Osteoblast (primary cell): ENCODE data around the gene PELI1. TPM values are rescaled to one million over a fixed set of nuclear protein-coding genes. Genes with fewer than 3 reads are reported as not detected.
A peak's percentile ranks its signal among the peaks of the same experiment; 100 is the strongest.

ENCODE experiments used
- DNase-seq: peaks from one replicate; pipeline ENCODE4 v3.0.0; 2011; ENCODE audit warnings: low spot score, mixed read lengths; ENCODE audit not compliant: insufficient read length; ENCODE audit errors: missing footprints
- H2AFZ ChIP-seq: 2 replicates; pipeline ENCODE4 v1.6.0; 2011; ENCODE audit warnings: mild to moderate bottlenecking, low read length
- H3K27ac ChIP-seq: 2 replicates; pipeline ENCODE4 v1.5.1; 2011; ENCODE audit warnings: mild to moderate bottlenecking, low read depth, low read length, moderate library complexity
- H3K27me3 ChIP-seq: 2 replicates; pipeline ENCODE4 v1.6.0; 2012; ENCODE audit warnings: mild to moderate bottlenecking, control low read depth, inconsistent platforms, low read length, moderate library complexity; ENCODE audit not compliant: insufficient read depth
- H3K36me3 ChIP-seq: 2 replicates; pipeline ENCODE4 v1.5.1; 2011; ENCODE audit warnings: mild to moderate bottlenecking, low read length, control low read depth, moderate library complexity; ENCODE audit not compliant: insufficient read depth
- H3K4me1 ChIP-seq: 2 replicates; pipeline ENCODE4 v1.5.1; 2011; ENCODE audit warnings: mild to moderate bottlenecking, low read length, control low read depth, moderate library complexity; ENCODE audit not compliant: insufficient read depth
- H3K4me2 ChIP-seq: 2 replicates; pipeline ENCODE4 v1.6.0; 2011; ENCODE audit warnings: mild to moderate bottlenecking, low read length; ENCODE audit not compliant: insufficient read depth
- H3K4me3 ChIP-seq: fragments of 200-600 bp; sonication (generic); 3 replicates; pipeline ENCODE4 v1.5.1; 2012; ENCODE audit warnings: mild to moderate bottlenecking, low read length, inconsistent platforms; ENCODE audit not compliant: insufficient read depth
- H3K79me2 ChIP-seq: 2 replicates; pipeline ENCODE4 v1.6.0; 2012; ENCODE audit warnings: mild to moderate bottlenecking, low read length, control low read depth, inconsistent platforms; ENCODE audit not compliant: insufficient read depth
- H3K9me3 ChIP-seq: 2 replicates; pipeline ENCODE4 v1.5.1; 2011; ENCODE audit warnings: low read depth, low read length, control low read depth
- H4K20me1 ChIP-seq: 2 replicates; pipeline ENCODE4 v1.6.0; 2012; ENCODE audit warnings: mild to moderate bottlenecking, low read length, control low read depth; ENCODE audit not compliant: insufficient read depth
- CTCF ChIP-seq: IDR thresholded peaks from 2 replicates; pipeline ENCODE4 v1.5.1; 2011; ENCODE audit warnings: mild to moderate bottlenecking, low read depth, low read length, moderate library complexity; ENCODE audit errors: extremely low read depth
- total RNA-seq: library from RNA; depleted of rRNA; stranded (reverse); fragments of >200 nt; gene quantifications from 2 replicates; pipeline ENCODE4 v1.2.3, GENCODE V29; 2012

Gene PELI1, protein sequence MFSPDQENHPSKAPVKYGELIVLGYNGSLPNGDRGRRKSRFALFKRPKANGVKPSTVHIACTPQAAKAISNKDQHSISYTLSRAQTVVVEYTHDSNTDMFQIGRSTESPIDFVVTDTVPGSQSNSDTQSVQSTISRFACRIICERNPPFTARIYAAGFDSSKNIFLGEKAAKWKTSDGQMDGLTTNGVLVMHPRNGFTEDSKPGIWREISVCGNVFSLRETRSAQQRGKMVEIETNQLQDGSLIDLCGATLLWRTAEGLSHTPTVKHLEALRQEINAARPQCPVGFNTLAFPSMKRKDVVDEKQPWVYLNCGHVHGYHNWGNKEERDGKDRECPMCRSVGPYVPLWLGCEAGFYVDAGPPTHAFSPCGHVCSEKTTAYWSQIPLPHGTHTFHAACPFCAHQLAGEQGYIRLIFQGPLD
- 5.1 and 5.6 TPM in 2 replicates for total RNA-seq

DNA sequence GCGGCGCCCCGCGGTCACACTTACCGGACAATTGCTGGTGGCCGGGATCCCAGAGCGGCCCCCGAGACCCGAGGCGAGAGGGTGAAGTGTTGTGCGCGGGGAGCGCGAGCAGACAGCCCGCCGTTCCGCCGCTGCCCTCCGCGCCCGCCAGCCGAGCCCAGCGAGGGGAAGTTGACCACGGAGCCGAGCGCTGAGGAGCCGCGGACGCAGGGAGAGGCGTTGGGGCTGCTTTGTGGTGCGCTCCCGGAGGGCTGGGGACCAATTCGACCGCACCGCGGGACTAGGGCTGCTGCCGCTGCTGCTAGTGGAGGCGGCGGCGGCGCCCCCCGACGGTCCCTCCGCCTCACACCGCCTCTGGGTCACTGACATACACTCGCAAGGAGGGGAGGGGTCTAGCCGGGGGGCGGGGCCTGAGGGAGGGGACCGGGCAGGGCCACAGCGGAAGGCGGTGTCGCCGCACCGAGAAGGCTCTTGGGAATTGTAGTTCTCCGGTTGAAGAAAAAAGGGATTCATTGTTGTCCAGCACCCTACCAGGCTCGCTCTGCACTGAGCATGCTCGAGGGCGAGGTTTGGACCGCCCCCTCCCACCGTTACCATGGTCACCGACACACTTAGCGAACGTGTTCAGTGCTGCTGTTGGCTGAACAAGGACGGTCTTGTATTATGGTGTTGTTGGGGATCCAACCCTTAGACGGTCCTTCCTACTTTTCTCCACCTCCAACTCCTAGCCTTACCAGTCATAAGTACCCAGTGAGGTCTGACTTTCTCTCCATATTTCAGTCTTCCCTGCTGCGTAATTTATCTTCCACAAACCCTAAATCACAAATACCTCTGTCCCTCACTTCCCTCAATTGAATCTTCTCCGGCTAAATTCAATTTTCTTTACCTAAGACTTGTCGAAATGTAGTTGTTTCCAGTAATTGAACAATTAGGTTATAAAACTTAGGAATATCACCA lies at the start of gene PELI1:
Gene PELI1 (minus strand): TSS at position 364 of the 957 bp plus-strand sequence. CDS start 36,110 bp downstream, outside the sequence.
- H3K4me1 ChIP-seq, result peaks cover 9% of the 10 kb centered on the region
- H3K27ac ChIP-seq, result peak within 1 kb of the TSS; percentile 67
- H3K4me3 ChIP-seq, result peak within 1 kb of the TSS; percentile 77
- H2AFZ ChIP-seq, result peak within 1 kb of the TSS; percentile 86
- no peaks in the 10 kb centered on the region for H3K36me3 ChIP-seq
- H4K20me1 ChIP-seq, result no peaks in the 10 kb centered on the region
- peak within 1 kb of the TSS; percentile 91 for H3K4me2 ChIP-seq
- peak; percentile 94 for DNase-seq
- no peaks in the 10 kb centered on the region for H3K9me3 ChIP-seq
- peaks cover 14% of the 10 kb centered on the region for H3K79me2 ChIP-seq
- peaks cover 10% of the 10 kb centered on the region for H3K27me3 ChIP-seq
- no peak for TF ChIP-seq CTCF

GRCh38 chr2:64193491-64193890 lies 49.3 kb upstream of the PELI1 start:
- no peaks in the 10 kb centered on the region for H4K20me1 ChIP-seq
- H3K4me2 ChIP-seq, result no peak overlapping the region
- no peak overlapping the region for H2AFZ ChIP-seq
- H3K36me3 ChIP-seq, result no peaks in the 10 kb centered on the region
- DNase-seq, result no peak
- H3K27ac ChIP-seq, result no peak overlapping the region
- H3K9me3 ChIP-seq, result no peaks in the 10 kb centered on the region
- H3K4me3 ChIP-seq, result no peak overlapping the region
- H3K79me2 ChIP-seq, result no peaks in the 10 kb centered on the region
- H3K27me3 ChIP-seq, result peaks cover 61% of the 10 kb centered on the region
- TF ChIP-seq CTCF, result no peak
- H3K4me1 ChIP-seq, result no peaks in the 10 kb centered on the region

- no peaks in the 10 kb centered on the region for H3K9me3 ChIP-seq
- no peaks in the 10 kb centered on the region for H4K20me1 ChIP-seq
- H3K36me3 ChIP-seq, result no peaks in the 10 kb centered on the region
- H3K4me1 ChIP-seq, result no peaks in the 10 kb centered on the region
- no peak for DNase-seq
- no peak overlapping the region for H2AFZ ChIP-seq
- no peaks in the 10 kb centered on the region for H3K79me2 ChIP-seq
- no peak overlapping the region for H3K4me3 ChIP-seq
- H3K27me3 ChIP-seq, result peaks cover 67% of the 10 kb centered on the region
- TF ChIP-seq CTCF, result no peak
- no peak overlapping the region for H3K27ac ChIP-seq
- H3K4me2 ChIP-seq, result no peak overlapping the region
These were observed 48.5 kb upstream of the PELI1 start for GRCh38 chr2:64192664-64193105.
